Caco-2 (cell line): ENCODE measurements around the gene NDUFAF3. TPM values are rescaled to one million over a fixed set of nuclear protein-coding genes. Genes with fewer than 3 reads are reported as not detected.

Source experiments
- BruUV-seq: library from RNA; stranded (reverse); fragments of 400-500 nt; replicated peaks from 2 replicates; lab custom pipeline; 2021; lab: Mats Ljungman, UMichigan
- CTCF ChIA-PET: fragments of 300-600 bp; sonication (Branson Sonifier 250); formaldehyde crosslinking; loops from one replicate; lab custom pipeline; 2022; ENCODE audit warnings: antibody characterized with exemption; lab: Charles Lee
- POLR2A ChIA-PET: fragments of 300-600 bp; sonication (Branson Sonifier 250); formaldehyde crosslinking; loops from one replicate; lab custom pipeline; 2022; ENCODE audit warnings: antibody characterized with exemption; lab: Charles Lee
- DNase-seq, 2 experiments: peaks; one replicate each; pipeline versions ENCODE4 v3.0.0 to v3.0.0-alpha.2; 2020 to 2022
- H3K27me3 ChIP-seq: replicated peaks from 2 replicates; pipeline ENCODE4 v1.6.0; 2011; ENCODE audit warnings: low read length; ENCODE audit not compliant: control insufficient read depth, insufficient read depth
- H3K36me3 ChIP-seq: 2 replicates; pipeline ENCODE4 v1.5.1; 2011; ENCODE audit warnings: low read length; ENCODE audit not compliant: control insufficient read depth, insufficient read depth
- H3K4me1 ChIP-seq: fragments of 250-450 bp; sonication (Bioruptor Pico); 2 replicates; pipeline ENCODE4 v1.5.1; 2020; ENCODE audit warnings: mild to moderate bottlenecking
- H3K4me3 ChIP-seq: 2 replicates; pipeline ENCODE4 v1.5.1; 2011; ENCODE audit warnings: low read depth, mild to moderate bottlenecking, control low read depth, low read length
- H3K9me3 ChIP-seq: fragments of 250-450 bp; sonication (Bioruptor Pico); 2 replicates; pipeline ENCODE4 v1.5.1; 2020; ENCODE audit warnings: mild to moderate bottlenecking, moderate library complexity
- H3K27ac Mint-ChIP-seq: one replicate; pipeline ENCODE4 v1.8.0; 2022; ENCODE audit warnings: mixed read lengths; ENCODE audit not compliant: unreplicated experiment
- H3K27me3 Mint-ChIP-seq: one replicate; pipeline ENCODE4 v1.8.0; 2022; ENCODE audit warnings: mixed read lengths; ENCODE audit not compliant: insufficient read depth, unreplicated experiment
- H3K36me3 Mint-ChIP-seq: one replicate; pipeline ENCODE4 v1.8.0; 2022; ENCODE audit warnings: mild to moderate bottlenecking, mixed read lengths; ENCODE audit not compliant: insufficient read depth, unreplicated experiment
- H3K4me1 Mint-ChIP-seq: one replicate; pipeline ENCODE4 v1.8.0; 2022; ENCODE audit warnings: low read depth, mixed read lengths; ENCODE audit not compliant: unreplicated experiment
- H3K4me3 Mint-ChIP-seq: one replicate; pipeline ENCODE4 v1.8.0; 2022; ENCODE audit warnings: mild to moderate bottlenecking, moderate library complexity, mixed read lengths; ENCODE audit not compliant: unreplicated experiment
- H3K9me3 Mint-ChIP-seq: one replicate; pipeline ENCODE4 v1.8.0; 2022; ENCODE audit warnings: mixed read lengths; ENCODE audit not compliant: unreplicated experiment
- intact Hi-C: fragments of 100-400 bp; cut with micrococcal nuclease; formaldehyde crosslinking; loops from one replicate; pipeline ENCODE4 v1.10.0; 2022; ENCODE audit not compliant: unreplicated experiment
- total RNA-seq: library from RNA; stranded (reverse); gene quantifications from 2 replicates; pipeline ENCODE4 v1.2.3, GENCODE V29; 2022
- TF ChIP-seq, protein P1 (sequence below), 2 experiments: fragments of 200-600 bp in 1 of 2; IDR thresholded peaks; 1 replicate in 1 of 2; 2 replicates in 1 of 2; pipeline versions ENCODE4 v1.5.1 to v1.8.0; 2011 to 2022; ENCODE audit warnings: antibody characterized with exemption in 1 of 2, control low read depth in 1 of 2, inconsistent platforms in 1 of 2, low read depth in 1 of 2, low read length in 1 of 2, mild to moderate bottlenecking in 1 of 2, moderate library complexity in 1 of 2; ENCODE audit not compliant: insufficient read depth in 1 of 2, severe bottlenecking in 1 of 2, unreplicated experiment in 1 of 2

Gene NDUFAF3
- total RNA-seq, 1 experiment from 2014 or later = 68.7 TPM

DNA sequence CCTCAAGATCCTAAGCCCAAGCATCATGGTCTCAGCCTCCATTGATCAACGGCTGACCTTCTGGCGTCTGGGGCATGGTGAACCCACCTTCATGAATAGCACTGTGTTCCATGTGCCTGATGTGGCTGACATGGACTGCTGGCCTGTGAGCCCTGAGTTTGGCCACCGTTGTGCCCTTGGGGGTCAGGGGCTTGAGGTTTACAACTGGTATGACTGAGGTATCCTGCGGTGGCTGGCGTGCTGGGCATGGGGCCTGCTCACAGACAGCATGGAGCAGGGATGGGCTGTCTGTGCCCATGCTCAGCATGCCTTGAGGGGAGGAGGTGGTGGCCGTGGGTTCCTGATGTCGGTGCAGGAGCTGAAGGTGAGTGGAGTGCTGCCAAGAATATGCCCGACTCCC lies 6.8 kb upstream of the NDUFAF3 start:
- Mint-ChIP-seq H3K27ac (peak overlapping the region; percentile 51), H3K36me3 (peaks cover 83% of the 10 kb centered on the region), H3K9me3 (no peaks in the 10 kb centered on the region), H3K27me3 (no peaks in the 10 kb centered on the region), H3K4me1 (no peaks in the 10 kb centered on the region), H3K4me3 (no peak overlapping the region)
- Histone ChIP-seq H3K4me1 (no peaks in the 10 kb centered on the region), H3K27me3 (no peaks in the 10 kb centered on the region), H3K4me3 (no peak overlapping the region), H3K9me3 (no peaks in the 10 kb centered on the region), H3K36me3 (peaks cover 5% of the 10 kb centered on the region)
- ChIA-PET POLR2A (no interaction called here), CTCF (interaction anchor here (3.6 kb wide), 1 partner anchor 28 kb away, joined by 29 read pairs; no protein-coding TSS in a partner anchor)
- no TSS peak for BruUV-seq
- TF ChIP-seq, protein P1, sequence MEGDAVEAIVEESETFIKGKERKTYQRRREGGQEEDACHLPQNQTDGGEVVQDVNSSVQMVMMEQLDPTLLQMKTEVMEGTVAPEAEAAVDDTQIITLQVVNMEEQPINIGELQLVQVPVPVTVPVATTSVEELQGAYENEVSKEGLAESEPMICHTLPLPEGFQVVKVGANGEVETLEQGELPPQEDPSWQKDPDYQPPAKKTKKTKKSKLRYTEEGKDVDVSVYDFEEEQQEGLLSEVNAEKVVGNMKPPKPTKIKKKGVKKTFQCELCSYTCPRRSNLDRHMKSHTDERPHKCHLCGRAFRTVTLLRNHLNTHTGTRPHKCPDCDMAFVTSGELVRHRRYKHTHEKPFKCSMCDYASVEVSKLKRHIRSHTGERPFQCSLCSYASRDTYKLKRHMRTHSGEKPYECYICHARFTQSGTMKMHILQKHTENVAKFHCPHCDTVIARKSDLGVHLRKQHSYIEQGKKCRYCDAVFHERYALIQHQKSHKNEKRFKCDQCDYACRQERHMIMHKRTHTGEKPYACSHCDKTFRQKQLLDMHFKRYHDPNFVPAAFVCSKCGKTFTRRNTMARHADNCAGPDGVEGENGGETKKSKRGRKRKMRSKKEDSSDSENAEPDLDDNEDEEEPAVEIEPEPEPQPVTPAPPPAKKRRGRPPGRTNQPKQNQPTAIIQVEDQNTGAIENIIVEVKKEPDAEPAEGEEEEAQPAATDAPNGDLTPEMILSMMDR (IDR thresholded peaks at IDR 0.05; ENCODE audit: insufficient read depth in 1 of 2, low read depth in 1 of 2, low read length in 1 of 2, severe bottlenecking in 1 of 2, unreplicated experiment in 1 of 2) = no peak
- intact Hi-C loops = no loop called here
- DNase-seq = no peak

DNA sequence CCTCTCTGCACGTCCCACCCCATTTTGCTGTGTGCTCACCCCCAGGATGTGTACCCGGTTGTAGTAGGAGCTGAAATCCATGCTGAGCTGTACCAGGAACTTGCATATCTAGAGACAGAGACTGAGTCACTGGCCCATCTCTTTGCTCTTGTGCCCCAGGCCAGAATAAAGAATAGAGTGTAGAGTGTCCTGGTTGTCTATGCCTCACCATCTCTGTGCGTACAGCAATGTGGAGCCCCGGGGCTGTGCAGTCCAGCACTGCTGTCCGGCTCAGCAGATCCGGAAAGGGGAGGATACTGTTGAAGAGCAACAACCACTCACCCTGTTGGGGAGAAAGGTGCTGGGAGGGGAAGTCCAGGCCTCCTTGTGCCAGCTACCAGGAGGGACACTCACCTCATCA lies 6.2 kb upstream of the NDUFAF3 start:
- Mint-ChIP-seq H3K4me3 (no peak overlapping the region), H3K36me3 (peaks cover 82% of the 10 kb centered on the region)

DNA sequence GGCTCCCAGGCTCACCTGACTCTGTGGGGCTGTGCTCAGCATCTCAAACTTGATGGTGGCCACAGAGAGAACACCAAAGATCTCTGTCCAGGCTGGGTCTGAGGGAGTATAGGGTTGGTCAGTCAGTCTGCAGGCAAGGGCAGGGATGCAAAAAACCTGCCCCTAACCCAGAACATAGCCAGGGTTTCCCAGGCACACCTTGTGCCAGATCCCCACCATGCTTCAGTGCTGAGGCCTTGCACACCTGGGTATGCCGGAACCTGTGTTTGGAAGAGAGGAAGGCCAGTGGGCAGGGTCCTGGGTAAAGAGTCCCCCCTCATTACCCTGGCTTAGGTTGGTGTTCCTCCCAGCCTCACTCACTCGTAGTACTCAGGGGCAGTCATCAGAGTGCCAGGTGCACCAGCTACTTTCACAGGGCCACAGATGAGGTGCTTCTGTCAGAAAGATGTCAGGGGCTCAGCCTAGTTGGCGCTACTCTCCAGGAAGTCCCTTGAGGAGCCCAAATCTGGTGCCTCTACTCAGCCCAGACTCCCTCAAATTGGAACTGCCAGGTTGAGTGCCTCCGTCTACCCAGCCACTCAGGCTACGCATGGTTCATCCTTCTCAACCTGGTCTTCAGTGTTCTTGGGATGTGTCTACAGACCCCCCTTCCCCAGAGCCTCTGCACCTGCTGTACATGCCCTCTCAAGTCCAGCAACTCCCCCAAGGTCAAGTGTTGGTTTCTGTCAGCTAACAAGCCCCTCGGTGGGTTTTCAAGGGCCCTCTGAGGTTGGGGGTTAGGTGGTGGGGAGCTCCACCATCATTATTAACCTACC lies 5.3 kb upstream of the NDUFAF3 start:
- Mint-ChIP-seq H3K27me3 (no peaks in the 10 kb centered on the region), H3K4me3 (peak overlapping the region; percentile 82), H3K36me3 (peaks cover 80% of the 10 kb centered on the region), H3K27ac (peak overlapping the region; percentile 71), H3K9me3 (no peaks in the 10 kb centered on the region), H3K4me1 (no peaks in the 10 kb centered on the region)
- intact Hi-C loops = no loop called here
- ChIA-PET CTCF (interaction anchor here (1.0 to 2.7 kb wide), 4 partner anchors 9 to 323 kb away, joined by 3 to 14 read pairs (median 10); partner anchors contain the start of genes USP4 and WDR6), POLR2A (interaction anchor here (3.2 kb wide), 1 partner anchor 9 kb away, joined by 26 read pairs; the partner anchor contains the start of gene WDR6)
- H3K4me3 ChIP-seq = no peak overlapping the region
- peaks cover 5% of the 10 kb centered on the region for H3K36me3 ChIP-seq
- no peaks in the 10 kb centered on the region for H3K9me3 ChIP-seq
- H3K27me3 ChIP-seq = no peaks in the 10 kb centered on the region
- no TSS peak for BruUV-seq
- TF ChIP-seq, protein P1 (IDR thresholded peaks at IDR 0.05; ENCODE audit: insufficient read depth in 1 of 2, low read depth in 1 of 2, low read length in 1 of 2, severe bottlenecking in 1 of 2, unreplicated experiment in 1 of 2) = no peak
- DNase-seq = no peak
- H3K4me1 ChIP-seq = no peaks in the 10 kb centered on the region

More for the DNA sequence above, 6.2 kb upstream of the NDUFAF3 start:
- H3K4me1 ChIP-seq = no peaks in the 10 kb centered on the region
- intact Hi-C loops = no loop called here
- H3K27me3 Mint-ChIP-seq = no peaks in the 10 kb centered on the region
- H3K27ac Mint-ChIP-seq = peak overlapping the region; percentile 51
- TF ChIP-seq, protein P1 (IDR thresholded peaks at IDR 0.05; ENCODE audit: insufficient read depth in 1 of 2, low read depth in 1 of 2, low read length in 1 of 2, severe bottlenecking in 1 of 2, unreplicated experiment in 1 of 2) = no peak
- CTCF ChIA-PET = interaction anchor here (2.7 to 3.6 kb wide), 2 partner anchors 9 to 28 kb away, joined by 14 to 29 read pairs; partner anchors contain the start of gene WDR6
- H3K36me3 ChIP-seq = peaks cover 5% of the 10 kb centered on the region
- POLR2A ChIA-PET = no interaction called here
- H3K4me3 ChIP-seq = no peak overlapping the region
- BruUV-seq = no TSS peak
- no peak for DNase-seq
- H3K27me3 ChIP-seq = no peaks in the 10 kb centered on the region
- no peaks in the 10 kb centered on the region for H3K9me3 ChIP-seq
- H3K4me1 Mint-ChIP-seq = no peaks in the 10 kb centered on the region
- H3K9me3 Mint-ChIP-seq = no peaks in the 10 kb centered on the region
